ENCODE results near the gene LILRB3.
"Not testable (repeated sequence)": the region's sequence is repeated elsewhere in the genome, so short reads cannot be mapped to it uniquely, and the experiment has no call there.

Gene LILRB3

DNA sequence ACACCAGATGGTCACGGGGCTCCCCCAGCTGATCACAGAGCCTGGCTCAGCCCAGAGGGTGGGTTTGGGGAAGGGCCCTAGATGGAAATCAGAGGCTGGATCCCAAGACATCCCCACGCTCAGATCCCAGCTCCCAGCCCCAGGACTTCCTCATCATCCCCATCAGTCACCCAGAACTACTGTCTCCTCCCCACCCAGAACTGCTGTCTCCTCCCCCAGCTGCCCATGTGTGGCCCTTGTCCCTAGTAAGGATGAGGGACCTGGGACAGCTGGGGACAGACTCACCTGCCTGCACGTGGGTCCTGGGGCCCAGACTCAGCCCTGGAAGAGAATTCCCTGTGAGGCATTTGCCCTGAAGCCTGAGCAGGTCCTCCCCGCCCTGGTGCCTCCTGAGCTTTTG, 19.4 kb upstream of the LILRB3 start:
- not testable (repeated sequence) for DNase-seq

DNA sequence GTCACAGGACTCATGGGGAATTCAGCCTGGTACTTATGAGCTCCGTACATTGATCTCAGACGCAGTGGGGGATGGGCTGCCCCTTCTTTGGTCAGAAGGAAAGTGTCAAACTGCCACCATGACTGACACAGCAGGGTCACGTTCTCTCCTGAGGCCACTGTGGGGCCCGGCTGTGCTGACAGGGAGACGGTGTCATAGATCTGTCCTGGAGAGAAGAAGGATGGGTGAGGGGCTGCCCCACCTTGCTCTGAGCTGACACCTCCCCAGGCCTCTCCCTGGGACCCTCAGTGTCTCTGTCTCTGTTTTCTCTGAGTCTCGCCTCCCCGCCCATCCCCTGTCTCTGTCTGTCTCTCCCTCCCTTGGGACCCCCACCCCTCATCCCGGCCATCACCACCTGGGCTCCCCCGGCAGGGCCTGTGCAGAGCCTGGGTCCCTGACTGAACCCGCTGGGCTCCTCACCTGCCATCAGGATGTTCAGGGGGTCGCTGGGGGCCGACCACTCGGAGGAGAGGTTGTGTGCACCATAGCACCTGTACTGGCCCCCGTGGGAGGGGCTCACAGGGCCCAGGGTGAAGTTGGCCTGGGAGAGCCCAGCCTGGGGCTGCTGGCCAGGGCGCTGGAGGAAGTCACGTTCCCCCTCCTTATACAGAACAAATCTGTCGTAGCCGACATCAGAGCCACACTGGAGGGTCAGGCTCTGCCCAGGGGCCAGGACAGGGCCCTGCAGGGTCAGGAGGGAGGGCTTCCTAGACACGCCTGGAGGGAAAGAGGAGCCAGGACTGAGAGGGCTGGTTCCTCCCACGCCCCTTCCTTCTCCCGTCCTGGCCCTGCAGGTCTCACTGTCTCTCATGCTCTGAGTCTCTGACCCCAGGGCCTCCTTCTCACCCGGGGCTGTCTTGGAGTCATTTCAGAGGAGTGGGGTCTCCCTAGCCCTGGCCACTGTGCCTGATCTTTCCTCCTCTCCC, 17.8 kb upstream of the LILRB3 start:
- not testable (repeated sequence) for DNase-seq

DNA sequence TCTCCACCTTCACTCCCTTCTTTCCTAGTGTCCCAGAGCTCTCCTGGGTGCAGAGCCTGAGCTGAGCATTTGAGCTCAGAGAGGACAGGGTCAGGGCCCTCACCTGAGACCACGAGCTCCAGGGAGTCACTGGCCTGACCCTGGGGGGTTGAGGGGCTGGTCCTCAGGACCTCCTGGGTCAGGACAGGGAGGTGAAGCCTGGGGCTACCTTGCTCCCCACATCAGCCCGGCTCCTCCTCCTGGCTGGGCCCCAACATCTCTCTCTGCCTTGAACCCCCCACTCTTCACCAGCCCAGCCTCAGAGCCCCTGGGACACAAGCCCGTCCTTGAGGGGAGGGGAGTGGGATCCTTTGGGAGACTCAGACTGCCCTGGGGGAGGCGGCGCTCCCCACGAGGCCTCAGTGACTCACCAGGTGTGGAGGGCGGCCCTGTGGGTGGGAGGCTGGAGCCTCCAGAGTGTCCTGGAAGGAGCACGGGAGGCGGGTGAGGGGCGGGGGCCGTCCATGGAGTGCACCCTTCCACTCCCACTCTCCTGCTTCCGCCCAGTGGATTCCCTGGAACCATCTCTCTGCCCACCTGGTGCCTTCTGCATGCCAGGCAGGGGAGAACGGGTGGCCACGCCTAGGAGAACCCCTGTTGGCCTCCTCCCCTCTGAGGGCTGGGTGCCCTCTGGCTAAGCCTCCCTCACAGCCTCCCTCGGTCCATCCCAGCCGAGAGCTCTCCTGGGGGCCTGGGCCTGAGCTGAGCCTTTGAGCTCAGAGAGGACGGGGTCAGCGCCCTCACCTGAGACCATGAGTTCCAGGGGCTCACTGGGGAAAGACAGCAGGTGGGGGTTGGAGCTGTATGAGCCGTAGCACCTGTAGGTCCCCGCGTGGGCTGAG, 16.9 kb upstream of the LILRB3 start:
- not testable (repeated sequence) for DNase-seq

DNA sequence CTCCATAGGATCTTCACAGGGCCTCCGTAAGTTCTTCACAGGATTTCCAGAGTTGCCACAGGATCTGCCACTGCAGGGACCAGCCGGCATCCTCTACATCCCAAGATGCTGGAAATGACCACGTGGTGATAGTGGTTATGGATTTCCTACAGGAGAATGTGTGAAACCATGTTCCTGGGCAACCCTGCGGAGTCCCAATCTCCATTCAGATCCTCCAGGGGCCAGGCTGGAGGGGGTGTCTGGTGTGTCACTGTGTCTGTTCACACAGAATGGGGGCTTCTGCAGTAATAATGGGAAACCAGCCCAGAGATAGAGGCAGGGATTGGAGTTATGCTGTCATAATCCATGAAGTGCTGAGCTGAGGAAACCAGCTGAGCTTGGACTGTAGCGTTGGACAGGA, 11.1 kb upstream of the LILRB3 start:
- no peak for DNase-seq

- peak; percentile 86 for DNase-seq
Measured at GRCh38 chr19:54231077-54231931, 8.5 kb upstream of the LILRB3 start.

- no peak for DNase-seq
Measured at GRCh38 chr19:54230031-54230430, 7.2 kb upstream of the LILRB3 start.

DNA sequence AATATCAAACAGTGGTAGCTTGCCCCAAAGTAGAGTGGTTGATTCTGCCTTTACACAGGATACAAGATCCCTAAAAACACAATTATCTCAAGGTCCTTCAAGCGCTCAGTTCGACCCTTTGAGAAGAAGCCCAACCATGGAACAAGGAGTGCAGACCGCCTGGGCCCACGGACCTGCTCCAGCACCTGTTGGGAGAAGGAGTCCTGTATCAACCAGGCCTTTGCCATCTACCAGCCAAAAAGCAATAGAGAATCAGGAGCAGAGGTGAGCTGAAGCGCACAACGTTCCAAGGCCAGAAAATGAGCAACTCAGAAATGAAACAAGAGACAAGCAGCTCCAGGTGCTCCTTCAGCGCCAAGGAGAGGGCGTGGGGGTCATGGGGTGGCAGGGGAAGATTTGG, 6.3 kb upstream of the LILRB3 start:
- no peak for DNase-seq

DNA sequence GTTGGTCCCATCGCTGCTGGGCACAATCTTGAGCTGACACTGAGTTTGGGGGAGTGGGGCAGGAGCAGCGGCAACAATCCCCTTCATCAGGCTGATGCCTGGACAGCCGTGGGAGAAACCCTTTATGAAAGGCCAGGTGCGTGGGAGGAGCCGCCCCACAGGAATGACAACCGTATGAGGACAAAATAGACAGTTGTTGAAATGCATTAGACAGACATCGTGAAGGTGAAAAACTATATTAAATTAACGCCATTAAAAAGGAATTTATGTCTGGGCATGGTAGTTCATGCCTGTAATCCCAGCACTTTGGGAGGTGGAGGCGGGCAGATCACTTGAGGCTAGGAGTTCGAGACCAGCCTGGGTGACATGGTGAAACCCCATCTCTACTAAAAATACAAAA, 1.8 kb upstream of the LILRB3 start:
- DNase-seq: not testable (repeated sequence)

GRCh38 chr19:54223937-54224281, 1.1 kb upstream of the LILRB3 start:
- not testable (repeated sequence) for DNase-seq

GRCh38 chr19:54223277-54223936, 600 bp upstream of the LILRB3 start:
- DNase-seq: not testable (repeated sequence)

GRCh38 chr19:54221947-54222346, 860 bp downstream of the LILRB3 start:
- not testable (repeated sequence) for DNase-seq

GRCh38 chr19:54219702-54220101, 3.1 kb downstream of the LILRB3 start:
- DNase-seq: not testable (repeated sequence)

DNA sequence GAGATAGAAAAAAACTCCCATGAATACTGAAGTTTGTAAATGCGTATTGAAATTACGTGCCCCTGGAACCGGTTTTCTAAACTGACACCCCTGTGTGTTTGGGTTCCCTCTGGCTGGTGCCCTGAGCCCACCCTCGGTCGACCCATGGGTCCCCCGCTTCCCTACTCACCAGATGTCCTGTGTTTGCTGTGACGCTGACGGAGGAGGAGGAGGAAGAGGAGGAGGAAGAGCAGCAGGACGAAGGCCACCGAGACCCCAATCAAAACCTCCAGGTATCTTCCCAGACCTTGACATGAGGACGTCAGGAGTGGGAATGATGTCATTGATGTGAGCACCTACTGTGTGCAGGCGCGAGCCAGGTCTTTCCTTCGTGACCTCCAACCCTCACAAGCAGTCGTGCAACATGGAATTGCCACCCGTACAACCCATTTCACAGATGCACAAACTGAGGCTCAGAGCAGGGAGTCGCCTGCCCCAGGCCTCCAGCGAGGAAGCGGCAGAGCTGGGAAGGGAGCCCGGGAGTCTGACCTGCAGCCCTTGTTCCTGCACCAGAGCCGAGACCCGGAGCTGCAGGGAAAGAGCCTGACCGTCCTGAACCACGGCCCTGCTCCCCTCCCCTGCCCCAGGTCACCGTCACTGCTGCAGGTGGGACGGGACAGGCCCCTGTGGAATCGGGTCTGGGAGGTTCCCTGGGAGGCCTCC, 3.7 kb downstream of the LILRB3 start:
- no peak for DNase-seq

DNA sequence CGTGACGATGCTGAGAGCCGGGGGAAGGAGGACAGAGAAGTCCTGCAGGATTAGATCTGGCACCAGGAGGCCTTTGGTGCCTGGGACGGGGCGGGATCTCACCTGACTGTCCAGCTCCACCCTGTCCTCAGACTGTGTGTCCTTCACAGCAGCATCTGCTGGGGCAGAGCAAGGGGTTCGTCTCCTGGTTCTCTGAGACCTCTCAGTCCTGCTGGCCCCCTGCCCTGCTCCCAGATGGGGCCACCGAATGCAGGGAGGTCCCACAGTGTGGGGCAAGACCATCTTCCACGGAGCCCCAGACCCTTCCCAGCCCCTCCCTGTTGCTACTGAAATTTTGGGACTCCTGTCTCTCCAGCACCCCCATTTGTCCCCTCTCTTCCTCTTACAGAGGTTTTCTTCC, 4.5 kb downstream of the LILRB3 start:
- no peak for DNase-seq

- not testable (repeated sequence) for DNase-seq
Measured at GRCh38 chr19:54217517-54218247, 5.1 kb downstream of the LILRB3 start.

- DNase-seq: no peak
Measured at GRCh38 chr19:54216869-54217268, 5.9 kb downstream of the LILRB3 start.

DNA sequence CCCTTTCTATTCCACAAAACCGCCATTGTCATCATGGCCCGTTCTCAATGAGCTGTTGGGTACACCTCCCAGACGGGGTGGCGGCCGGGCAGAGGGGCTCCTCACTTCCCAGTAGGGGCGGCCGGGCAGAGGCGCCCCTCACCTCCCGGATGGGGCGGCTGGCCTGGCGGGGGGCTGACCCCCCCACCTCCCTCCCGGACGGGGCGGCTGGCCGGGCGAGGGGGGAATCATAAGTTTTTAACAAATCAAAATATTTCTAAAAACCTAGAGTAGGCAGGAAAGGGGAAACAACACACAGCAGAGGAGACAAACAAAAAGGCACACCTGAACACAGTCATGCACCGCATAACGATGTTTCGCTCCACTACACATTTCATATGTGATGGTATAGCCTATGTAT, 8.1 kb downstream of the LILRB3 start:
- not testable (repeated sequence) for DNase-seq

DNA sequence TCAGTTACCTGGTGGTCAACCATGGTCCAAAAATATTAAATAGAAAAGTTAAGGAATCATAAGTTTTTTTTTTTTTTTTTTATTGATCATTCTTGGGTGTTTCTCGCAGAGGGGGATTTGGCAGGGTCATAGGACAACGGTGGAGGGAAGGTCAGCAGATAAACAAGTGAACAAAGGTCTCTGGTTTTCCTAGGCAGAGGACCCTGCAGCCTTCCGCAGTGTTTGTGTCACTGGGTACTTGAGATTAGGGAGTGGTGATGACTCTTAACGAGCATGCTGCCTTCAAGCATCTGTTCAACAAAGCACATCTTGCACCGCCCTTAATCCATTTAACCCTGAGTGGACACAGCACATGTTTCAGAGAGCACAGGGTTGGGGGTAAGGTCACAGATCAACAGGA, 8.6 kb downstream of the LILRB3 start:
- not testable (repeated sequence) for DNase-seq

DNA sequence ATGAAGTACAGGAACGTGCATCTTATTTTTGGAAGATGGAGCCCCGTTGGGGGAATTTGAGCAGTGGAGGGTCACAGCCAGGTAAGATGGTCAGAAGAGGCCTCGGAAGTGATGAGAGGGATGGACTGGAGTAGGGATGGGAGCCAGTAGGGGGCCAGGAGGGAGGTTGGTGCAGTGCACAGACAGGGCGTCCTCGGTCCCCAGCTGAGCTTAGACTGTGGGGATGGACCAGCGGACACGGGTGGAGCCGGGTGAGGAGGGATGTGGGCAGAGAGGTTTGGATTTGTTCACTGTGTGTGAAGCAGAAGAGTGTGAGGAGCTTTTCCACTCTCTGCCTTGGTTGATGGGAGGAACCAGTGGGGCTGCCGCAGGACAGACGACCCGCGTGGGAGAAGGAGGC, 11.6 kb downstream of the LILRB3 start:
- no peak for DNase-seq

GRCh38 chr19:54209811-54210494, 12.9 kb downstream of the LILRB3 start:
- peak; percentile 31 for DNase-seq
